Stimulated activated CD8-positive, alpha-beta memory T cell treated with anti-CD3 and anti-CD28 coated beads, Interleukin-12 subunit alpha, Interleukin-12 subunit beta, amount 100 ng/mL, for 24 hours (primary cell): ENCODE measurements around the gene XIRP1.
"Not testable (repeated sequence)": the region's sequence is repeated elsewhere in the genome, so short reads cannot be mapped to it uniquely, and the experiment has no call there.

ENCODE experiments used
- DNase-seq: peaks from one replicate; pipeline ENCODE4 v3.0.0-alpha.2; 2020; ENCODE audit errors: extremely low read depth

XIRP1 gene

GRCh38 chr3:39192490-39193092 lies at the start of gene XIRP1:
Gene XIRP1, minus strand, starts transcription at chr3:39192595. Its CDS starts 3,150 bp downstream, at chr3:39189445.
- no peak for DNase-seq

- DNase-seq = no peak
Measured at GRCh38 chr3:39241561-39241960, 49.2 kb upstream of the XIRP1 start.

- DNase-seq = no peak
Measured at GRCh38 chr3:39237027-39237426, 44.6 kb upstream of the XIRP1 start.

- no peak for DNase-seq
Measured at GRCh38 chr3:39234651-39235050, 42.3 kb upstream of the XIRP1 start.

- no peak for DNase-seq
Measured at GRCh38 chr3:39232859-39233258, 40.5 kb upstream of the XIRP1 start.

- no peak for DNase-seq
Measured at GRCh38 chr3:39230453-39230852, 38.1 kb upstream of the XIRP1 start.

GRCh38 chr3:39228496-39228895 lies 36.1 kb upstream of the XIRP1 start:
- DNase-seq = no peak

GRCh38 chr3:39227596-39227995 lies 35.2 kb upstream of the XIRP1 start:
- DNase-seq = not testable (repeated sequence)

GRCh38 chr3:39226106-39226741 lies 33.8 kb upstream of the XIRP1 start:
- no peak for DNase-seq

GRCh38 chr3:39224288-39224687 lies 31.9 kb upstream of the XIRP1 start:
- DNase-seq = no peak

GRCh38 chr3:39222939-39223338 lies 30.5 kb upstream of the XIRP1 start:
- DNase-seq = no peak

GRCh38 chr3:39222462-39222861 lies 30.1 kb upstream of the XIRP1 start:
- no peak for DNase-seq

GRCh38 chr3:39221141-39221530 lies 28.7 kb upstream of the XIRP1 start:
- no peak for DNase-seq

GRCh38 chr3:39220407-39221140 lies 28.2 kb upstream of the XIRP1 start:
- DNase-seq = no peak

GRCh38 chr3:39219702-39220101 lies 27.3 kb upstream of the XIRP1 start:
- DNase-seq = no peak

- no peak for DNase-seq
Measured at GRCh38 chr3:39216176-39216790, 23.9 kb upstream of the XIRP1 start.

GRCh38 chr3:39213613-39214012 lies 21.2 kb upstream of the XIRP1 start:
- DNase-seq = no peak

- no peak for DNase-seq
Measured at GRCh38 chr3:39212665-39213064, 20.3 kb upstream of the XIRP1 start.

- no peak for DNase-seq
Measured at GRCh38 chr3:39211332-39212130, 19.1 kb upstream of the XIRP1 start.

- no peak for DNase-seq
Measured at GRCh38 chr3:39210078-39210477, 17.7 kb upstream of the XIRP1 start.

- no peak for DNase-seq
Measured at GRCh38 chr3:39209329-39209970, 17.1 kb upstream of the XIRP1 start.
